ENCODE measurements around the gene FBRSL1.
A peak's percentile ranks its signal among the peaks of the same experiment; 100 is the strongest.

The FBRSL1 gene

DNA sequence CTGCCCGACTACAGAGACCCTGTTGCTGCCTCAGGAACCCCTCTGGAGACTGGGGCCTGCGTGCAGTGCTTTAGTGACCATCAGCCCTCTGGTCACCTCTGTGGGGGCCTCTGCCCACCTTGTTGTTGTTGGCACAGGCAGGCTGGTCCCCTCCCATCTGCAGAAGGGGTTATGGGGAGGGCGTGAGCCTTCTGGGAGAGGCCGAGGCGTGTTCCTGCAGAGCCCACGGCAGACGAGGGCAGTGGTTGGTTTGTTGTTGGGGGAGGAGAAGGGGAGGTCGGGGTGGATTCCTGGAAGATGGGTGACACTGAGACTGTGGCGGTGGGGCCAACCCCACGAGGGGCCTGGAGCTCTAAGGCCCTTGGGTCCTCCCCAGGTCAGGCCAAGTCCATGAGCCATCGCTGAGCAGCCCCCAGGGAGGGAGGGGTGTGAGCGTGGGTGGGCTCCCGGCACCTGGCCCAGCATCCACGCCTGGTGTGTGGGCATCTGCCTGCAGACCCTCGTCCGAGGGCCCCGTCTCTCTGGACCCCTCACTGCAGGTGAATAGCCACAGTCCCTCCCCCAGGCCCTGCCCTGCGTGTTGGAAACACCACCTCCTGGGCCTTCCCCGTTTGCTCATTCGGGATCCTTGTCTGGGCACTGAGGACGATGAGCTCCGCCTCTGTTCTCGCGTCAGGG lies 23.6 kb downstream of the FBRSL1 start:
- no peak for DNase-seq

- no peak for DNase-seq
These were observed 24.4 kb downstream of the FBRSL1 start for GRCh38 chr12:132514216-132514820.

GRCh38 chr12:132514838-132515237 lies 24.9 kb downstream of the FBRSL1 start:
- no peak for DNase-seq

GRCh38 chr12:132516095-132517012 lies 26.4 kb downstream of the FBRSL1 start:
- DNase-seq, result no peak

DNA sequence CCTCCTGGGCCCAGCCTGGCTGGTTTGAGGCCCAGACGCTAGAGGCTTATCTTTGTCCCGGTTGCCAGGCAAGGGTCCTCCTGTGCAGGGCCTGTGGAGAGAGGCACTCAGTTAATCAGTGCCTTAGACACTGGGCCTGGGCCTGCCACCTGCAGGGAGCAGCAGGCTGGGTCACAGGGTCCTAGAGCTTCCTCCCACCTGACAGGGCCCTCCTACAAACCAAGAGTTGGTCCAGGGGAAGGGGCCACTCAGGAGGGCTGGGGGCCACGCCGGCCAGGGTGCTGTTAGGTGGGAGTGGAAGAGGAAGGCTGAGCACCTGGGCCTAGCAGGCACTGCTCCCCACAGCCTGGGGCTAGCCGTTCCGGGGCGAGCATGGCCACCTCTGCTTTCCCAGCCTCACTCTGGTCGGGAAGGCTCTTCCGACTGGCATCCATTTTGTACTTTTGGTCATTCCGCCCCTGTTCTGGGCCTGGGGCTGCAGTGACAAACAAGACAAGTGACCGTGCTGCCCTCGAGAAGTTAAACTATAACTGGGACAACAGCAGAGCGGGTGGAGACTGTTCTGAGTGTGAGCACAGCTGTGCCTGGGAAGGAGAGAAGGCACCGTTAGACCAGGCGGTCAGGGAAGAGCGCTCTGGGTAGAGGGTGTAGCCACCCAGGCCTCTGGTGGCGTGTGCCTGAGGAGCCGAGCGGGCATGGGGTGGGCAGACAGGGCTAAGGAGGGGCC lies 27.2 kb downstream of the FBRSL1 start:
- no peak for DNase-seq

- no peak for DNase-seq
These were observed 27.8 kb downstream of the FBRSL1 start for GRCh38 chr12:132517740-132518100.

DNA sequence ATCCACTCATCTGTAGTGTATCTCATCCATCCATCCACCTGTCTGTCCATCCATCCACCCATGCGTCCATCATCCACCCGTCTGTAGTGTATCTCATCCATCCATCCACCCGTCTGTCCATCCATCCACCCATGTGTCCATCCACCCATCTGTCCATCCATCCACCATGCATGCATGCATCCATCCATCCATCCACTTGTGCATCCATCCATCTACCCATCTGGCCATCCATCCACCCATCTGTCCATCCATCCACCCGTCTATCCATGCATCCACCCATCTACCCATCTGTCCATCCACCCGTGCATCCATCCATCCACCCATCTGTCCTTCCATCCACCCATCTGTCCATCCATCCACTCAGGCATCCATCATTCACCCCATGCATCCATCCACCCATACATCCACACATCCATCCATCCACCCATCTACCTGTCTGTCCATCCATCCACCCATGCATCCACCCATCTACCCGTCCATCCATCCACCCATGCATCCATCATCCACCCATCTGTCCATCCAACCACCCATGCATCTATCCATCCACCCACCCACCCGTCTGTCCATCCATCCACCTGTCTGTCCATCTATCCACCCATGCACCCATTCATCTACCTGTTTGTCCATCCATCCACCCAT lies 28.5 kb downstream of the FBRSL1 start:
- DNase-seq, result no peak

DNA sequence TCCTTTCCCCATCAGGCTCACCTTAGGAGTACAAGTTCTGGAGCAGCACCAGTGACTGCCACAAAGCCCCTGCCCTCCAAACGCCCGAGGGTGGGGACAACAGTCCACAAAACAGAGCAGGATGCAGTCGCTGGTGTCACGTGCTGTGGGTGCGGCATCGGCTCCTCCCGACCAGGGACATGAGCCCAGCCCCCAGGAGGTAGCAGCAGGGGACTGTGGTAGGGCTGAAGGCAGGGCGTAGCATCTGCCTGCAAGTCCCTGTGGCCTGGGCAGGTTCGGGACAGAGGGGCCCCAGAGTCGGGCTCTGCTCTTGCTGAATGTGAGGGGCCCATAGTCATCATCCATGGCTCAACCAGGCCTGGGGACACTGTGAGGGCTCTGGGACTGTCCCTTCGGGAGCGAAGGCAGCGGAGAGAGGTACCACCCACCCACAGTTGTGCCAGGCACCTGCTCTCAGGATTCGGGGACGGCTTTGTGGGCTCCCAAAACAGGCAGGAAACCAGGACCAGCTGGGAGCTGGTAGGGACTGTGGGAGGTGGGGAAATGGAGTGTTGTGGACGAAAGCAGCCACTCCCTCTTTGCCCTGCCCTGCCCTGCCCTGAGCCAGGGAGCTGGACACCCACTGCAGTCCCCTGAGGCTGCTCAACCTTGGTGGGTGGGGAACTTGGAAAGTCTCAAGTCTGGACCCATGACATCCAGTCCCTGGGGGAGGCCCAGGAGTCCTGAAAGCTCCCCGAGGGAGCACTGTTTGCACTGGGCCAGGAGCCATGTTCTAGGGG lies 30.7 kb downstream of the FBRSL1 start:
- no peak for DNase-seq

GRCh38 chr12:132521200-132521580 lies 31.2 kb downstream of the FBRSL1 start:
- DNase-seq, result no peak

- DNase-seq, result no peak
These were observed 31.9 kb downstream of the FBRSL1 start for GRCh38 chr12:132521712-132522292.

DNA sequence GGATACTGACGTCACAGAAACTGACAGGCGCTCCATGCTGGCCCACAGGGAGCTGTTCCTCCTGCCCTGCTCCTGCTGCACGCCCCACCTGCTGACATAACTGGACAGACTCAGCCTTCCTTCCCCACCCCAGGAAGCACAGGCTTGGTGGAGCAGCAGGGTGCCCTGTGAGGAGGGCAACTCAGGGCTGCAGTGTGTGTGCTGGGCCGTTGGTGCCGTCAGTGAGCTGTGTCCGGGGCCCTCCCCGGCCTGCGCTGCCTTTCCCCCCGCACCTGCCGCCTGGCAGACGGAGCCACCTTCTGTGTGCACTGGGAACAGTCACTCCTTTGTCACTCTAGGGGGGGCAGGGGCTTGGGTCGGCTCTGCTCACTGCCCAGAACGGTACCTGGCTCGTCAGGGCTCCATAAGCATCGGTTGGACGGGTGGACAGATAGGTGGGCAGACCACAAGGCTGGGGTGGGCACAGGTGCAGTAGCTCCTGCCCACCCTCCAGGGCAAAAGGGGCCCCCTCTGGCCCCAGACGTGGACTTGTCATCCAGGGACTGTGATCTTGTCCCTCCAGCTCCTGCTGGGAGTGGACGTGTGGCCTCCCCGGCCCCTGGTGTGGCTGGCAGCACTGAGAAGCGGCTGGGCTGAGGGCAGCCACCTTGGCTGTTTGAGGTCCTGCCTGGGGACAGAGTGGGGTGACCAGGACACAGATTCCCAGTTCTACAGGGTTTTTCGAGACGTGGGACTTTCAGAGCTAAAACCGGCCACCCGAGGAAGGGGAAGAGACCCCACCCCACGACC lies 32.8 kb downstream of the FBRSL1 start:
- DNase-seq, result no peak

- DNase-seq, result peak; percentile 21 to 68 (median 56)
These were observed 33.8 kb downstream of the FBRSL1 start for GRCh38 chr12:132523576-132524331.

DNA sequence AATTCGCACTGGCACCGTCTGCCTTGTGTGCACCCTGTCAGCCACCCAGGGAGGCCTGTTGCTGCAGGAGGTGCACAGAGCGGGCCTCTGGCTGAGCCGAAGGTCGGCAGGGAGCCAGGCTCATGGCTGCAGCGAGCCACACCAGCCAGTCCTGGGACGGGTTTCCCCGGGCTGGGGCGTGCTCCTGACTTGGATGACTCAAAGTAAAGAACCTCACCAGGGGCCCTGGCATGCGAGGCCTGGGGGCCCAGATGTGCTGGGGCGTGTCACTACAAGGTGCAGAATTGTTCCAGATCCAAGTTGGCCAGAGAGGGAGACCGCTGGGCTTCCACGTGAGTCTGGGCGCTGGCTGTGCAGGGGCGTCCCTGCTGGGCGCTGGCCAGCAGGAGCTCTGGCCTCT lies 34.5 kb downstream of the FBRSL1 start:
- no peak for DNase-seq

DNA sequence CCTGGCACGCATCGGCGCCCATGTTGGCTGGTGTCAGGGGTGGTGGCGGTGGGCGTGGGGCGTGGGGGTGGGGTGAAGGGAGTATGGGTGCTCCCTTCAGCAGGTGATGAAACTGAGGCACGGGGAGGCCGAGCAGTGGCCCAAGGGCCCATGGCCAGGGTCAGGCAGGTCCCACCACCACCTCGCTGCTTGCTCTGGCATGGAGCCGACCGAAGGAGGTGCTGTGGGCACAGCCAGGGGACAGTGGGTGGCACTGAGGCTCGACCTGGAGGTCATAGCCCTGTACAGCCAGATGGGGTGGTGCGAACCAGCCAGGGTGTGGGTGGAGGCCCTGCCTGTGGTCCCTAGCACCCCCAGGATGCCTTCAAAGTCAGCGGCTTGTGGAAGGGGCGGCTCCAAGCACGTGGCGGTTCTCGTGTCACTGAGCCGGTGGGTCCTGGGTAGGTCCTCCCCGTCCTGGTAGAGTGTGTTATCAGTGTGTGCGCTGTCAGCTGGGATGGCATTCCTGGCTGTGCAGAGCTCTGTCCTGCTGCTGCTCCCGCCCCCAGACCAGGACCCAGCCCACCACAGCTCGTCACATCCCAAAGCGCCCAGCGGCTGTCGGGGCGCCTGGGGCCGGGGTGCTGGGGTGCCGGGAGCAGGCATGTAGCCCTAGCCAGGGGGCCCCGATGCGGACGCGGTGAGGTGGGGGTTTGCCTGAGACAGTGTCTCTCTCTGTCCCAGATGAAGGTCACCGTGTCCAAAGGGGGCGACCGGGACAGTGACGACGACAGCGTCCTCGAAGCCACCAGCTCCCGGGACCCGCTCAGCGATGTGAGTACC lies 35.3 kb downstream of the FBRSL1 start:
- no peak for DNase-seq

- DNase-seq, result no peak
These were observed 36.0 kb downstream of the FBRSL1 start for GRCh38 chr12:132525833-132526455.

- no peak for DNase-seq
These were observed 37.4 kb downstream of the FBRSL1 start for GRCh38 chr12:132527186-132527882.

GRCh38 chr12:132527883-132528264 lies 37.9 kb downstream of the FBRSL1 start:
- no peak for DNase-seq

GRCh38 chr12:132528564-132529106 lies 38.7 kb downstream of the FBRSL1 start:
- DNase-seq, result no peak
